HUES6 (cell line): ENCODE results near the gene PLCG2.

Experiments used
- H3K27ac ChIP-seq: 2 replicates; pipeline ENCODE4 v1.7.0; 2013; ENCODE audit warnings: low read depth, mild to moderate bottlenecking, low read length, inconsistent platforms
- H3K27me3 ChIP-seq: 2 replicates; pipeline ENCODE4 v1.6.1; 2013; ENCODE audit warnings: low read length; ENCODE audit not compliant: control insufficient read depth, insufficient read depth
- H3K36me3 ChIP-seq: 2 replicates; pipeline ENCODE4 v1.6.1; 2013; ENCODE audit warnings: low read length; ENCODE audit not compliant: control insufficient read depth, insufficient read depth
- H3K4me1 ChIP-seq: 2 replicates; pipeline ENCODE4 v1.6.1; 2013; ENCODE audit warnings: low read length; ENCODE audit not compliant: control insufficient read depth, insufficient read depth
- H3K4me3 ChIP-seq: 2 replicates; pipeline ENCODE4 v1.5.1; 2013; ENCODE audit warnings: low read depth, low read length
- H3K9ac ChIP-seq: one replicate; pipeline ENCODE4 v1.6.1; 2013; ENCODE audit warnings: mild to moderate bottlenecking, low read length
- H3K9me3 ChIP-seq: 2 replicates; pipeline ENCODE4 v1.6.1; 2013; ENCODE audit warnings: low read depth, low read length; ENCODE audit not compliant: control insufficient read depth, insufficient read depth

Gene PLCG2

DNA sequence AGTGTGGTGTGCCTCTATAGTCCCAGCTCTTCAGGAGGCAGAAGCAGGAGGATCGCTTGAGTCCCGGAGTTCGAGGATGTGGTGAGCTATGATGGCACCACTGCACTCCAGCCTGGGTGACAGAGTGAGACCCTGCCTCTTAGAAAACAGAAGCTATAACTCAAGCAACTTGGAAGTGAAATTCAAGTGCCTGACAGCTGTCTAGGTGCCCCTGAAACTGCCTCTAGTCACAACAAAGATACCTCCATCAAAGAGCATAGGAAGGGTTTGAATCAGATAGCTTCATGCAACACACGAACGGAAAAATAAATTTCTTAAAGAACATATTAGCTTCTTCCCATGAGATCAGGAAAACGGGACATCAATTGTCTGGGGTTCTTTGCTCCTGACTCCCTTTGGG, 860 bp upstream of the PLCG2 start:
- H3K27ac ChIP-seq: no peak overlapping the region
- H3K4me3 ChIP-seq: peak overlapping the region; percentile 74
- H3K9ac ChIP-seq: no peak overlapping the region
- no peaks in the 10 kb centered on the region for H3K4me1 ChIP-seq
- H3K9me3 ChIP-seq: no peaks in the 10 kb centered on the region
- H3K27me3 ChIP-seq: peaks cover 53% of the 10 kb centered on the region
- no peaks in the 10 kb centered on the region for H3K36me3 ChIP-seq

DNA sequence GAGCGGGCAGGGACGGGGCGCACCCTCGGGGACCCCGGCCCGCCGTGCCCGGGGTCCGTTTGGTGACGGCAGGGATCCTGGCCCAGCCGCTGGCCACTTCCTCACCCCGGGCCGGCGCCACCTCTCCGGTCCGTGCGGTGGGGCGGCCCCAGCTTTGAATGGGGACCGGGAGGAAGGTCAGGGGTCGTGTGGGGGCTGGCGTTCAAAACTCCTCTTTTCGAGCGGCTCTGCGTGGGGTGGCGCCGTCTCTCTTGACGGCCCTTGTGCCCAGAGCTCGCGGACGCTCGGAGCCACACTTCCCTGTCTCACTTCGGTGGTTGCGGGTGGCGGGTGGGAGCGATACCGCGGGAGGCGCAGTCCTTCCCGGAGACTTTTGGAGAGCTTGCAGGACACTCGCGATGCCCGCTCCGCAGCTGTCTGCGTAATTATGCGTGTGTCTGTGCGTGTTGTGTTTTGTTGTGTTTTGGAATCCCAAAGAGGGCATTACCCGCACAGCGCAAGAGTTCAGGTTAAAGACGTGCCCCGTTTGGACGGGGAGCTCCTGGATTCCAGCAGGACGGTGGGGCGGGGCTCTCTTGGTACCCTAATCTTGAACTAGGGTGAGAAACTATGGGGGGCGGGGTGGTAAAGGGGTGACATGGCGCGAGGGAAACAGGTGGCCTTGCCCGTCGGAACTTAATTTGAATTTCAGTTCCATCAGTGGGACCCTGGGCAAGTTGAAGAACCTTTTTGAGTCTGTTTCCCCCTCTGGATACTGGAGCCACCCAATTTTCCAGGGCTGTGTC, 637 bp downstream of the PLCG2 start:
- no peak overlapping the region for H3K27ac ChIP-seq
- no peaks in the 10 kb centered on the region for H3K36me3 ChIP-seq
- peaks cover 60% of the 10 kb centered on the region for H3K27me3 ChIP-seq
- 0 out of 2 replicates have a peak, but pooled peaks cover 4% of the 10 kb centered on the region for H3K4me1 ChIP-seq
- peak overlapping the region; percentile 74 for H3K4me3 ChIP-seq
- peak overlapping the region; percentile 45 for H3K9ac ChIP-seq
- H3K9me3 ChIP-seq: no peaks in the 10 kb centered on the region

DNA sequence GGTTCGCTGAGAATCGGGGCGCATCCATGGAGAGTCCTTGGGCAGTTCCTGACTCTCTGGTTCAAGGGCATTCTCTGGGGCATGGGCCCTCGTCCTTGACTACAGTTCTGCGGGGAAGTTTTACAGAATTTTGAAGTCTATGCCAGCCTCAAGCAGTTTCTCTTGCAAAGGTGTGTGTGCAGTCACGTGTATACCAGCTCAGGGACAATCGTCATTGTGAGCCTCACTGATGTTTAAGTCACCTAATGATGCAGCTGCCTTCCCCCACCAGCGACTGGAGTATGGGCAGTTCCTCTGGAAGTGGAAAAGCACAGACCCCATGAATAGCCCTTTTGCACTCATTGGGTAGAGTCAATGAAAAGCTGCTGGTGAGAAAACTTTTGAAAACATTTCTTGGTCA, 1.3 kb downstream of the PLCG2 start:
- Histone ChIP-seq H3K36me3 (no peaks in the 10 kb centered on the region), H3K4me1 (peaks cover 5% of the 10 kb centered on the region; the same call in 1 of the 2 replicates), H3K27me3 (peaks cover 60% of the 10 kb centered on the region), H3K9me3 (no peaks in the 10 kb centered on the region), H3K9ac (no peak overlapping the region), H3K4me3 (peak overlapping the region; percentile 74; the same call in 1 of the 2 replicates), H3K27ac (no peak overlapping the region)

DNA sequence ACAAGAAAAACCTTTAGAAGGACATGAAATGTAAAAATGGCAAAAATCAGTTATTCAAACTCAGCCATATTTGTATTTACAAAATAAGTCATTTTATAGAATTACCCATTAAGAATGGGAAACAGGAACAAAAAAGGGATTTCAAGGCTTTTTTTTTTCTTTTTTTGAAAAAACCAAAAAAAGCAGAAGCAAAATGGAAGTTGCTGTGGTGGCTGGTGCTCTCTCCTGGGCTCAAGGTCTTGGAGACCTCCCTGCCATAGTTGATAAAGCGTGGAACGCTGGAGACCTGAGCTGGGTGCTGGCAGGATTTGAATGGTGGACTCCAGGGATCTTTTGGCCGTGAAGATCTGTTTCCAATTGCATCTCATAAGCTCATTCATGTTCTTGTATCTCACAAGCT, 3.1 kb downstream of the PLCG2 start:
- Histone ChIP-seq H3K36me3 (no peaks in the 10 kb centered on the region), H3K4me1 (peaks cover 20% of the 10 kb centered on the region), H3K9ac (no peak overlapping the region), H3K27me3 (peaks cover 60% of the 10 kb centered on the region), H3K9me3 (no peaks in the 10 kb centered on the region), H3K4me3 (no peak overlapping the region), H3K27ac (no peak overlapping the region)

DNA sequence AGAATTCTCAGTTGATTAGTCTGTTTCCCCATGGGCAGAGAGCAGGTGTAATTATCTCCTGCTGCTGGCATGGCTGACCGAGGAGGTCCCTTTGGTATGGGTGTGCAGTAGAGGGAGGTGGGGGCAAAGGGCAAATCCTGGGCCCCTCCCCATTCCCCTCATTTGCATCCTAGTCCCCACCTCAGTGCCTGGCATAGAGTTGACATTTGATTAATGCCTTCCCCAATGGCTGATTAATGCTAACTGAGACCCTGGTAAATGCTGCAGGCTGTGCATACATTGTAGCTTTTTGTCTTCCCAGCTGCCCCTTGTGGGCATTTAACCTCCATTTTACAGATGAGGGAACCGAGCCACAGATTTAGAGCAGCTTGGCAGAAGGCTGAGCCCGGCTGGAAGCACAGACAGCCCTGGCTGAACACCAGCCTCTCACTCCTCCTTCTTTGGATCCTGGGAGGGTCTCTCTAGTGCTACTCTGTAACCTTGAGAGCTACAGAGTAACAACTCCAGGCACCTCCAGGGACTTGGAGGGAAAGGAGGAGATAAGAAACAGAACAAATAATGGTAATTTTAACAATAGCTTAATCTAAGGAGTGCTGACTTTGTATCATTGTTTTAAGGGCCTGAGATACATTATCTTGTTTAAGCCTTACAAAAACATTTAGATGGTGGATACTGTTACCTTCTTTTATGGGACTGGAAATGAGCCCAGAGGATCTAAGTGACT, 5.1 kb downstream of the PLCG2 start:
- no peak overlapping the region for H3K4me3 ChIP-seq
- no peak overlapping the region for H3K9ac ChIP-seq
- H3K27me3 ChIP-seq: peaks cover 44% of the 10 kb centered on the region
- H3K36me3 ChIP-seq: no peaks in the 10 kb centered on the region
- no peak overlapping the region for H3K27ac ChIP-seq
- peaks cover 20% of the 10 kb centered on the region for H3K4me1 ChIP-seq
- no peaks in the 10 kb centered on the region for H3K9me3 ChIP-seq

DNA sequence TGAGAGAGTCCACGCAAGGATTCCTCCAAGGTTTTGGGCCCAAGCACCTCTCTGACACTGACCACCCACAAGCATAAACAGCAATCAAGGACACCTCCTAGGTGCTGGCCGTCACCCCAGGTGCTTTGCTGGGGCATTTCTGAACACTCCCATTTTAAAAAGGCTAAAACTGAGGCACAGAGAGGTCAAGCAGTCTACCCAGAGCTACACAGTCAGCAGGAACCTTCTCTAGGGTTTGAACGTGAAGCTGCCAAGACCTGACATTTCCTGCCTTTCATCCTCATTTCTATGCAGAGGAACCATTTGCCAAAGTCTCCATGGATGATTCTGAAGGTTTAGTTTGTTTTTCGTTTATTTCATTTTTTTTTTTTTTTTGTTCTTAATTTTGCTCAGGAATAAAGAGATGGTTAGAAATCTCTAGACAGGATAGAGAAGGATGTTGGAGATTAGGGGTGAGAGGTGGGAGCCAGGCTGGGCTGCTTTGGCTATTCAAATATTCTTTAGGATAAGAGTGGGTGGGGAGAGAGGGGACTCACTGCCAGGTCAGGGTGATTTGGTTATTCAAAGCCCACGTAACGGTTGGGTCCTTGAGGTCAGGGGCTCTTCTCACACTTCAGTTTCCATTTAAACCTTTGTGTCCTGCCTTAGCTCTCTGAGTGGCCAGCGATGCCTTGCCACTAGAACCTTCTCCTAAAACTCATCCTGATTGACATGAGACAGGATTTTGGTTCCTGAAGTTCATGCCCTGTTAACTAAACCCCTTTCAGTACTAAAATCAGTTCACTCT, 6.2 kb downstream of the PLCG2 start:
- Histone ChIP-seq H3K27me3 (peaks cover 33% of the 10 kb centered on the region), H3K27ac (no peak overlapping the region), H3K36me3 (no peaks in the 10 kb centered on the region), H3K4me1 (peaks cover 20% of the 10 kb centered on the region), H3K4me3 (no peak overlapping the region), H3K9ac (no peak overlapping the region), H3K9me3 (no peaks in the 10 kb centered on the region)

DNA sequence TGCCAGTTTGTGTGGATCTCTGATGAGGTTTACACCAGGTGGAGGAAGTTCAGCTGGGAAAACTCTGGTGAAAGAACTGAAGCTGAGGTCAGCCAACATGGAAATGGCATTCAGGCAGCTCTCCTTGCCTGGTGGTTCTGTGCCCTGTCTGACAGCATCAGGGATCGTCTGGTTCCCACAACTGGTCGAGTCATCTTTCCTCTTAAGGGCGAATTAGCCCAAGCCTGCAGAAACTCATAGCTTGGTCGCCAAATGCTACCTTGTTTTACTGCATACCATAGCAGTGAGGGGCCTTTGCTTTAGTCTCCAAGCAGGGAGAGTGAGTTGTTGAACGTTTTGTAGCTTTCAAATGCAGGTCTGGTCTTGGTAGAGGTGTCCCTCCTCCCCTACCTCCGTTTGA, 7.2 kb downstream of the PLCG2 start:
- Histone ChIP-seq H3K4me3 (no peak overlapping the region), H3K36me3 (no peaks in the 10 kb centered on the region), H3K27ac (no peak overlapping the region), H3K4me1 (peaks cover 20% of the 10 kb centered on the region), H3K9me3 (no peaks in the 10 kb centered on the region), H3K27me3 (peaks cover 23% of the 10 kb centered on the region), H3K9ac (no peak overlapping the region)

DNA sequence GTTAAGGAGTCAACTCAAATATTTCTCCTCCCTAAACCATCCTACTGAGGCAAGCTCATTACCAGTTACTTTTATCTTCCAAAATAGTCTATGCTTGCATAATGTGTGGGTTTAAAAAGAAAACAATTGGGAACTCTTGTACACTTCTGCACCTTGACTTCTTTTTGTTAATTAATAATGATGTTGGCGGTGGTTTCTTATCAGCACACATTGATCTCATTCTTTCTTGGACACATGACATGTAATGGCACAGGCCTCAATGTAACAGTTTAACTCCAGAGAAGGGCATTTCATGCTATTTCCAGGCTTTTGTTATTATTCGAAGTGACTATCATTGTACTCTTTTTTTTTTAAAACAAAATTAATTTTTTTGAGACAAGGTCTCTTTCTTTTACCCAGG, 7.8 kb downstream of the PLCG2 start:
- no peak overlapping the region for H3K4me3 ChIP-seq
- no peak overlapping the region for H3K27ac ChIP-seq
- no peaks in the 10 kb centered on the region for H3K36me3 ChIP-seq
- H3K9ac ChIP-seq: no peak overlapping the region
- peaks cover 18% of the 10 kb centered on the region for H3K27me3 ChIP-seq
- H3K9me3 ChIP-seq: no peaks in the 10 kb centered on the region
- H3K4me1 ChIP-seq: peaks cover 20% of the 10 kb centered on the region

DNA sequence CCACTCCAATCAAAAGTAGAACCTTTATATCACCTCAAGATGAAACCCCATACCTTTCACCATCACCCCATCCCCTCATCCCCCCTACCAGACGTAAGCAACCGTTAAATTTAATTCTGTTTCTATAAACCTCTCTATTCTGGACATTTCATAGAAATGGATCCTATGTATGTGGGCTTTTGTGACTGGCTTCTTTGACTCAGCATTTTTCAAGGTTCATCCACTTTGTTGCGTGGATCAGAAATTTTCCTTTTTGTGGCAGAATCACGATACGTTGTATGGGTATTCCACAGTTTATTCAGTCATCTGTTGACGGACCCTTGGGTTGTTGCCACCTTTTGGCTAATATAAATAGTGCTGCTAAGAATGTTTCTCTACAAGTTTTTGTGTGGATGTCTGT, 8.6 kb downstream of the PLCG2 start:
- H3K27ac ChIP-seq: no peak overlapping the region
- no peak overlapping the region for H3K9ac ChIP-seq
- no peak overlapping the region for H3K4me3 ChIP-seq
- no peaks in the 10 kb centered on the region for H3K9me3 ChIP-seq
- peaks cover 20% of the 10 kb centered on the region for H3K4me1 ChIP-seq
- peaks cover 11% of the 10 kb centered on the region for H3K27me3 ChIP-seq
- H3K36me3 ChIP-seq: no peaks in the 10 kb centered on the region

DNA sequence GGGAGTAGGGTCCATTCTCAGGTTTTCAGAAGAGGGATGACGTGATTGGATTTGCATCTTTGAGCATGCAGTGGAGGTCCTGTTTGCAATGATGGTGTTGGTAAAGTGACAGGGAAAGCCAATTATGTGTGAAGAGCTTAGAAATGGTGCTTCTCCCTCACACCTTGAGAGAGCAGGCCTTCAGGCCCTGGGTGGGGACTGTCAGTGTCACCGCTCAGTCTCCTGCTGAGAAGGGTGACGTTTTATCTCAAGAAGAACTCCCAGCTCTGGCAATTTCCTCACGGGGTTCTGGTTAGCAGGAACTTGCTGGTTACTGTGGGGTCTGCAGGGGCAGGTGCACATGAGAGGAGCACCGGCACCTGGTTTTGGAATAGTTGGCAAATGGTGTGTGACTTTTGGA, 11.2 kb downstream of the PLCG2 start:
- no peaks in the 10 kb centered on the region for H3K9me3 ChIP-seq
- H3K27me3 ChIP-seq: no peaks in the 10 kb centered on the region
- H3K4me1 ChIP-seq: peaks cover 16% of the 10 kb centered on the region
- no peak overlapping the region for H3K27ac ChIP-seq
- no peaks in the 10 kb centered on the region for H3K36me3 ChIP-seq
- H3K4me3 ChIP-seq: no peak overlapping the region
- no peak overlapping the region for H3K9ac ChIP-seq
